HepG2 (cell line): ENCODE results near the gene NKPD1. TPM values are rescaled to one million over a fixed set of nuclear protein-coding genes. Genes with fewer than 3 reads are reported as not detected.

ENCODE experiments used
- ATAC-seq: fragments of 200-7000 bp; cut with Tn5 transposase; 3 replicates; pipeline ENCODE4 v1.9.1; 2020; ENCODE audit warnings: mild to moderate bottlenecking, moderate library complexity
- BruUV-seq: library from RNA; stranded (reverse); fragments of 400-500 nt; replicated peaks from 2 replicates; lab custom pipeline; 2021; lab: Mats Ljungman, UMichigan
- CTCF ChIA-PET: fragments of 300-600 bp; formaldehyde crosslinking; extraction: SDS; loops from one replicate; lab custom pipeline; 2021; ENCODE audit warnings: low total read pairs, inconsistent platforms, low intra/inter-chr PET ratio; lab: Yijun Ruan, JAX
- POLR2A ChIA-PET: fragments of 350-600 bp; sonication (Branson Sonifier 250); formaldehyde crosslinking; loops from one replicate; lab custom pipeline; 2020; ENCODE audit warnings: antibody characterized with exemption, inconsistent platforms; lab: Yijun Ruan, JAX
- DNase-seq: peaks from one replicate; pipeline ENCODE4 v3.0.0-alpha.2; 2015; ENCODE audit warnings: low spot score
- FAIRE-seq: peaks from 3 replicates; lab custom pipeline; 2011; peaks lifted over from hg19 to GRCh38; lab: Jason Lieb, UNC
- H2AFZ ChIP-seq: one replicate; pipeline ENCODE4 v1.6.1; 2011; ENCODE audit warnings: low read length, inconsistent platforms
- H3K27ac ChIP-seq: fragments of 300-600 bp; 3 replicates; pipeline ENCODE4 v1.8.0; 2011; ENCODE audit warnings: mixed run types, mild to moderate bottlenecking, mixed read lengths, low read length, inconsistent platforms; ENCODE audit not compliant: insufficient read depth; ENCODE audit errors: extremely low read length
- H3K27me3 ChIP-seq, 2 experiments: fragments of 200-600 bp in 1 of 2; 2 replicates in 1 of 2; 3 replicates in 1 of 2; pipeline versions ENCODE4 v1.6.0 to v1.8.0; 2011; ENCODE audit warnings: low read length in 2 of 2, mild to moderate bottlenecking in 2 of 2, moderate library complexity in 2 of 2, inconsistent platforms in 1 of 2; ENCODE audit not compliant: insufficient read depth in 2 of 2, control insufficient read depth in 1 of 2
- H3K36me3 ChIP-seq, 2 experiments: fragments of 200-600 bp in 1 of 2; replicated peaks in 1 of 2; 2 replicates in 1 of 2; 3 replicates in 1 of 2; pipeline versions ENCODE4 v1.5.1 to v1.8.0; 2011; ENCODE audit warnings: low read length in 2 of 2, inconsistent platforms in 1 of 2; ENCODE audit not compliant: insufficient read depth in 2 of 2, control insufficient read depth in 1 of 2
- H3K4me1 ChIP-seq: 2 replicates; pipeline ENCODE4 v1.5.1; 2012; ENCODE audit warnings: low read length, inconsistent platforms; ENCODE audit not compliant: insufficient read depth
- H3K4me2 ChIP-seq: 2 replicates; pipeline ENCODE4 v1.6.0; 2011; ENCODE audit warnings: low read depth, low read length, inconsistent platforms
- H3K4me3 ChIP-seq, 3 experiments: fragments of 200-600 bp in 1 of 3; sonication (generic), shearing (Covaris generic) in 1 of 3; replicated peaks in 1 of 3; 2 replicates each; pipeline ENCODE4 v1.5.1; 2011 to 2016; ENCODE audit warnings: low read length in 3 of 3, inconsistent platforms in 2 of 3, low read depth in 2 of 3, mild to moderate bottlenecking in 2 of 3, control low read depth in 1 of 3, mixed read lengths in 1 of 3; ENCODE audit not compliant: insufficient read depth in 1 of 3
- H3K79me2 ChIP-seq: one replicate; pipeline ENCODE4 v1.6.1; 2011; ENCODE audit warnings: low read length, inconsistent platforms; ENCODE audit not compliant: insufficient read depth
- H3K9ac ChIP-seq: 2 replicates; pipeline ENCODE4 v1.6.0; 2011; ENCODE audit warnings: mild to moderate bottlenecking, low read depth, low read length, inconsistent platforms; ENCODE audit not compliant: insufficient read depth
- H3K9me3 ChIP-seq: 2 replicates; pipeline ENCODE4 v1.5.1; 2012; ENCODE audit warnings: mild to moderate bottlenecking, low read length
- H4K20me1 ChIP-seq: 2 replicates; pipeline ENCODE4 v1.6.0; 2011; ENCODE audit warnings: inconsistent platforms, mild to moderate bottlenecking, low read length, moderate library complexity; ENCODE audit not compliant: insufficient read depth
- CBX2 ChIP-seq, 2 experiments: fragments of 200-600 bp in 1 of 2; sonication (generic); formaldehyde crosslinking in 1 of 2; IDR thresholded peaks; 2 replicates each; pipeline versions ENCODE4 v1.7.0 to v1.8.1; 2018 to 2022; ENCODE audit warnings: low read depth in 2 of 2, low read length in 1 of 2, mild to moderate bottlenecking in 1 of 2, missing genetic modification reagents in 1 of 2
- GFI1 ChIP-seq: sonication (generic); formaldehyde crosslinking; IDR thresholded peaks from 2 replicates; pipeline ENCODE4 v1.5.0; 2020; ENCODE audit warnings: missing genetic modification reagents, mild to moderate bottlenecking, borderline replicate concordance
- SUZ12 ChIP-seq: fragments of 150-350 bp; IDR thresholded peaks from 2 replicates; pipeline ENCODE4 v1.6.1; 2014; ENCODE audit warnings: low read depth, low read length
- TP53 ChIP-seq: sonication (generic); formaldehyde crosslinking; conservative IDR thresholded peaks from 2 replicates; pipeline ENCODE4 v1.4.0; 2020; ENCODE audit warnings: missing genetic modification reagents
- ZBTB3 ChIP-seq: sonication (generic); formaldehyde crosslinking; IDR thresholded peaks from 2 replicates; pipeline ENCODE4 v1.4.0; 2020; ENCODE audit warnings: low read depth, mild to moderate bottlenecking, moderate library complexity, missing genetic modification reagents, borderline replicate concordance
- ZHX1 ChIP-seq: sonication (generic); formaldehyde crosslinking; IDR thresholded peaks from 2 replicates; pipeline ENCODE4 v1.8.1; 2022; ENCODE audit warnings: low read depth, mild to moderate bottlenecking, missing genetic modification reagents
- ZKSCAN1 ChIP-seq: fragments of 150-350 bp; IDR thresholded peaks from 2 replicates; pipeline ENCODE4 v1.6.1; 2014; ENCODE audit warnings: low read length
- ZMYM2 ChIP-seq: sonication (generic); formaldehyde crosslinking; IDR thresholded peaks from 2 replicates; pipeline ENCODE4 v1.8.0; 2022; ENCODE audit warnings: mild to moderate bottlenecking, missing genetic modification reagents
- ZMYM4 ChIP-seq: sonication (generic); formaldehyde crosslinking; IDR thresholded peaks from 2 replicates; pipeline ENCODE4 v1.8.1; 2023; ENCODE audit warnings: mild to moderate bottlenecking, missing genetic modification reagents
- ZNF138 ChIP-seq: sonication (generic); formaldehyde crosslinking; IDR thresholded peaks from 2 replicates; pipeline ENCODE4 v1.5.0; 2020; ENCODE audit warnings: mild to moderate bottlenecking, low read depth, missing genetic modification reagents
- ZNF3 ChIP-seq: IDR thresholded peaks from 2 replicates; pipeline ENCODE4 v1.7.0; 2017; ENCODE audit warnings: inconsistent platforms
- ZNF33B ChIP-seq: sonication (generic); formaldehyde crosslinking; IDR thresholded peaks from 2 replicates; pipeline ENCODE4 v1.5.1; 2020; ENCODE audit warnings: mild to moderate bottlenecking, missing genetic modification reagents
- ZNF75D ChIP-seq: sonication (generic); formaldehyde crosslinking; IDR thresholded peaks from 2 replicates; pipeline ENCODE4 v1.8.1; 2023; ENCODE audit warnings: missing genetic modification reagents, mild to moderate bottlenecking, borderline replicate concordance
- ZNF792 ChIP-seq: IDR thresholded peaks from 2 replicates; pipeline ENCODE4 v1.6.1; 2016
- WGBS: methylation state at CpG from one replicate; pipeline ENCODE4 v1.1.6; 2017; ENCODE audit warnings: low lambda C conversion rate; 5-methylcytosine and 5-hydroxymethylcytosine counted together
- in situ Hi-C: cut with HindIII; loops from 2 replicates; pipeline ENCODE4 v1.10.0; 2017; ENCODE audit warnings: low pct_unique_long_range_greater_than_20kb; ENCODE audit not compliant: extremely low pct_ligation_motif_present
- intact Hi-C: fragments of 100-400 bp; cut with micrococcal nuclease; formaldehyde crosslinking; loops from one replicate; pipeline ENCODE4 v1.10.0; 2022; ENCODE audit not compliant: unreplicated experiment
- polyA plus RNA-seq, 8 experiments: library from polyadenylated mRNA; depleted of rRNA in 3 of 8; stranded (reverse) in 7 of 8; unstranded in 1 of 8; fragments of >200 nt; fragmentation: Illumina TruSeq in 4 of 8; extraction: Trizol in 4 of 8; gene quantifications; 2 replicates each; pipeline versions ENCODE4 v1.2.1 to v1.2.3, GENCODE V29; 2011 to 2016; ENCODE audit warnings: low read depth in 4 of 8, missing spikeins in 1 of 8, mixed read lengths in 1 of 8; ENCODE audit not compliant: insufficient read depth in 1 of 8
- total RNA-seq, 5 experiments: library from RNA; depleted of rRNA; stranded (reverse); fragments of >200 nt; fragmentation: Illumina TruSeq; extraction: Trizol; gene quantifications; 2 replicates each; pipeline ENCODE4 v1.2.3, GENCODE V29; 2016; ENCODE audit warnings: low read depth in 1 of 5
- TF ChIP-seq, protein P1 (sequence below): sonication (generic); formaldehyde crosslinking; IDR thresholded peaks from 2 replicates; pipeline ENCODE4 v1.4.0; 2020; ENCODE audit warnings: missing genetic modification reagents
- TF ChIP-seq, protein P2 (sequence below): sonication (generic); formaldehyde crosslinking; IDR thresholded peaks from 2 replicates; pipeline ENCODE4 v1.5.0; 2020; ENCODE audit warnings: missing genetic modification reagents

NKPD1 gene
- total and polyA plus RNA-seq, 2 of the 13 experiments (the other 11 are each of a cell fraction or from before 2014, with no cell fraction given) = 0.03 TPM; not detected in 1

DNA sequence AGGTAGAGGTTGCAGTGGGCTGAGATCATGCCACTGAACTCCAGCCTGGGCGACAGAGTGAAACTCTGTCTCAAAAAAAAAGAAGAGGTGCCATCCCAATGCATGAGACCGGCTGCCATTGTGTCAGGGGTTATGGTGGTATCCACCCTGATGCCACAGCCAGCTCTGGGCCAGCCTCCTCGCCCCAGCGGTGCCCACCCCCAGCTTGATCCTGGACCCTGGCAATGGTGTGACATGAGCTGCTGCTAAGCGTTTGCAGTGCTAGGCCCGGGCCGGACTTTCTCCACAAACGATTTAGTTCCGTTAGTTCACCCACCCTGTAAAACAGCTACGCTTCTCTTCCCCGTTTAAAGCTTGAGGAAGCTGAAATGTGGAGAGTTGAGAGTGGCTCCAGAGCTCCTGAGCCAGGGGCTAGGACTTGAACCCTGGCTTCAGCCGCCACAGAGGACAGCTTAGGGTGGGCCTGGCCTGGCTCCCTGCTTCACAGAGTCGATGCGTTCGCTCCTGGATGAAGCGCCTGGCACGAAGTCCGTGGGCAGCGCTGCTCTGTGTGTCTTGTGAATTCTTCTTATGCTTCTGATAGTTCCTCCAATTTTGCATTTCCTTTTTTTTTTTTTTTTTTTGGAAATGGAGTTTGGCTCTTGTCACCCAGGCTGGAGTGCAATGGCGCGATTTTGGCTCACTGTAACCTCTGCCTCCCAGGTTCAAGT lies 25.5 kb downstream of the NKPD1 start:
- no TSS peak for BruUV-seq
- Histone ChIP-seq H3K36me3 (peaks cover 0 to 5% of the 10 kb centered on the region in 2 experiments; a peak in 2 of 5 replicates), H4K20me1 (peaks cover 4% of the 10 kb centered on the region; the same call in 1 of the 2 replicates), H3K4me3 (no peak overlapping the region), H3K27me3 (no peaks in the 10 kb centered on the region), H3K4me1 (peaks cover 40% of the 10 kb centered on the region), H3K79me2 (peaks cover 36% of the 10 kb centered on the region), H3K9me3 (no peaks in the 10 kb centered on the region), H3K4me2 (no peak overlapping the region), H2AFZ (no peak overlapping the region), H3K27ac (no peak overlapping the region), H3K9ac (no peak overlapping the region)
- DNase-seq (no peak), FAIRE-seq (no peak), ATAC-seq (no peak)
- intact Hi-C loops (no loop called here), in situ Hi-C loops (no loop called here)
- CTCF ChIA-PET = no interaction called here
- WGBS = 96% methylated on average over 21 of the region's 21 CpGs
- POLR2A ChIA-PET = no interaction called here
- no peak for TF ChIP-seq CBX2 (IDR thresholded peaks at IDR 0.05; ENCODE audit: low read depth, low read length)
- no peak for TF ChIP-seq CBX2 (CRISPR knock-in tag; IDR thresholded peaks at IDR 0.05; ENCODE audit: low read depth)
- no peak for TF ChIP-seq ZMYM4
- no peak for TF ChIP-seq ZNF33B (CRISPR knock-in tag)
- TF ChIP-seq, protein P1, sequence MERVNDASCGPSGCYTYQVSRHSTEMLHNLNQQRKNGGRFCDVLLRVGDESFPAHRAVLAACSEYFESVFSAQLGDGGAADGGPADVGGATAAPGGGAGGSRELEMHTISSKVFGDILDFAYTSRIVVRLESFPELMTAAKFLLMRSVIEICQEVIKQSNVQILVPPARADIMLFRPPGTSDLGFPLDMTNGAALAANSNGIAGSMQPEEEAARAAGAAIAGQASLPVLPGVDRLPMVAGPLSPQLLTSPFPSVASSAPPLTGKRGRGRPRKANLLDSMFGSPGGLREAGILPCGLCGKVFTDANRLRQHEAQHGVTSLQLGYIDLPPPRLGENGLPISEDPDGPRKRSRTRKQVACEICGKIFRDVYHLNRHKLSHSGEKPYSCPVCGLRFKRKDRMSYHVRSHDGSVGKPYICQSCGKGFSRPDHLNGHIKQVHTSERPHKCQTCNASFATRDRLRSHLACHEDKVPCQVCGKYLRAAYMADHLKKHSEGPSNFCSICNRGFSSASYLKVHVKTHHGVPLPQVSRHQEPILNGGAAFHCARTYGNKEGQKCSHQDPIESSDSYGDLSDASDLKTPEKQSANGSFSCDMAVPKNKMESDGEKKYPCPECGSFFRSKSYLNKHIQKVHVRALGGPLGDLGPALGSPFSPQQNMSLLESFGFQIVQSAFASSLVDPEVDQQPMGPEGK (CRISPR knock-in tag) = no peak
- no peak for TF ChIP-seq ZNF138 (CRISPR knock-in tag)
- no peak for TF ChIP-seq ZNF792
- no peak for TF ChIP-seq ZNF75D (CRISPR knock-in tag)
- TF ChIP-seq, protein P2, sequence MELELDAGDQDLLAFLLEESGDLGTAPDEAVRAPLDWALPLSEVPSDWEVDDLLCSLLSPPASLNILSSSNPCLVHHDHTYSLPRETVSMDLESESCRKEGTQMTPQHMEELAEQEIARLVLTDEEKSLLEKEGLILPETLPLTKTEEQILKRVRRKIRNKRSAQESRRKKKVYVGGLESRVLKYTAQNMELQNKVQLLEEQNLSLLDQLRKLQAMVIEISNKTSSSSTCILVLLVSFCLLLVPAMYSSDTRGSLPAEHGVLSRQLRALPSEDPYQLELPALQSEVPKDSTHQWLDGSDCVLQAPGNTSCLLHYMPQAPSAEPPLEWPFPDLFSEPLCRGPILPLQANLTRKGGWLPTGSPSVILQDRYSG = no peak
- no peak for TF ChIP-seq ZMYM2 (CRISPR knock-in tag)
- TF ChIP-seq ZHX1 = no peak
- no peak for TF ChIP-seq GFI1
- no peak for TF ChIP-seq TP53
- TF ChIP-seq ZBTB3 (CRISPR knock-in tag) = no peak
- no peak for TF ChIP-seq ZNF3 (CRISPR knock-in tag)
- no peak for TF ChIP-seq SUZ12
- TF ChIP-seq ZKSCAN1 = no peak
